GM12878 (cell line): ENCODE data around the gene TMEM72. TPM values are rescaled to one million over a fixed set of nuclear protein-coding genes. Genes with fewer than 3 reads are reported as not detected.

Experiments
- BHLHE40 ChIP-seq, 2 experiments: fragments of 450-650 bp in 1 of 2; IDR thresholded peaks; 2 replicates each; pipeline ENCODE4 v1.6.1; 2011 to 2017; ENCODE audit warnings: low read depth in 2 of 2, borderline replicate concordance in 1 of 2, improper control_type of control experiment in 1 of 2, low read length in 1 of 2, mild to moderate bottlenecking in 1 of 2
- CREM ChIP-seq: IDR thresholded peaks from 2 replicates; pipeline ENCODE4 v1.6.1; 2014; ENCODE audit warnings: antibody characterized with exemption, low read depth
- E2F8 ChIP-seq: fragments of 450-650 bp; IDR thresholded peaks from 2 replicates; pipeline ENCODE4 v1.6.1; 2018; ENCODE audit warnings: mild to moderate bottlenecking, low read depth, moderate library complexity; ENCODE audit not compliant: partially characterized antibody
- FOXM1 ChIP-seq: IDR thresholded peaks from 2 replicates; pipeline ENCODE4 v1.6.1; 2012; ENCODE audit warnings: low read depth, mild to moderate bottlenecking, inconsistent platforms, low read length, moderate library complexity
- MLLT1 ChIP-seq: fragments of 450-650 bp; IDR thresholded peaks from 2 replicates; pipeline ENCODE4 v1.6.1; 2016; ENCODE audit warnings: mild to moderate bottlenecking
- MXI1 ChIP-seq: fragments of 150-350 bp; IDR thresholded peaks from 2 replicates; pipeline ENCODE4 v1.6.1; 2011; ENCODE audit warnings: low read depth, mild to moderate bottlenecking, inconsistent platforms, low read length, improper control_type of control experiment
- POLR2AphosphoS5 ChIP-seq: IDR thresholded peaks from 2 replicates; pipeline ENCODE4 v1.6.1; 2011; ENCODE audit warnings: mild to moderate bottlenecking, low read length, inconsistent platforms
- RELB ChIP-seq: fragments of 450-650 bp; IDR thresholded peaks from 2 replicates; pipeline ENCODE4 v1.6.1; 2017; ENCODE audit warnings: low read depth, mild to moderate bottlenecking, moderate library complexity
- SPI1 ChIP-seq: IDR thresholded peaks from 2 replicates; pipeline ENCODE4 v1.6.1; 2011; ENCODE audit warnings: low read depth, mild to moderate bottlenecking, low read length, moderate library complexity, borderline replicate concordance; ENCODE audit not compliant: insufficient read depth
- TAF1 ChIP-seq: IDR thresholded peaks from 2 replicates; pipeline ENCODE4 v1.6.1; 2011; ENCODE audit warnings: mild to moderate bottlenecking, low read depth, low read length, borderline replicate concordance
- USF1 ChIP-seq: IDR thresholded peaks from 2 replicates; pipeline ENCODE4 v1.6.1; 2011; ENCODE audit warnings: borderline replicate concordance, low read depth, mild to moderate bottlenecking, moderate library complexity, mixed read lengths, low read length; ENCODE audit not compliant: insufficient read depth; ENCODE audit errors: extremely low read length
- ZBTB4 ChIP-seq: fragments of 450-650 bp; formaldehyde crosslinking; IDR thresholded peaks from 2 replicates; pipeline ENCODE4 v1.4.0; 2022; ENCODE audit warnings: mild to moderate bottlenecking, moderate library complexity
- ZNF207 ChIP-seq: fragments of 450-650 bp; IDR thresholded peaks from 2 replicates; pipeline ENCODE4 v1.6.1; 2014; ENCODE audit warnings: antibody characterized with exemption, mild to moderate bottlenecking, borderline replicate concordance
- ZNF592 ChIP-seq: fragments of 450-650 bp; IDR thresholded peaks from 2 replicates; pipeline ENCODE4 v1.6.1; 2017; ENCODE audit warnings: mild to moderate bottlenecking, moderate library complexity
- polyA plus RNA-seq, 11 experiments: library from polyadenylated mRNA; depleted of rRNA in 4 of 11; unstranded in 6 of 11; stranded (reverse) in 5 of 11; fragments of >200 nt; fragmentation: Nextera tagmentation in 4 of 11; fragmentation: Illumina TruSeq in 1 of 11; extraction: Ambion mirVana in 4 of 11; extraction: Trizol in 1 of 11; gene quantifications; 1 replicate in 1 of 11; 2 replicates in 10 of 11; pipeline versions ENCODE4 v1.2.1 to v1.2.3, GENCODE V29; 2011 to 2016; ENCODE audit warnings: inconsistent platforms in 2 of 11, missing spikeins in 2 of 11, low read depth in 1 of 11
- total RNA-seq, 4 experiments: library from RNA; depleted of rRNA in 3 of 4; stranded (reverse); fragments of >200 nt in 3 of 4; fragmentation: Illumina TruSeq in 1 of 4; extraction: Trizol in 1 of 4; gene quantifications; 2 replicates each; pipeline versions ENCODE4 v1.2.1 to v1.2.3, GENCODE V29; 2013 to 2021

The TMEM72 gene
- total and polyA plus RNA-seq, 10 of the 15 experiments (the other 5 are each of a cell fraction or from before 2014, with no cell fraction given): 0.12 TPM; not detected in 9

- TF ChIP-seq E2F8 (no peak), CREM (no peak), POLR2AphosphoS5 (no peak), FOXM1 (no peak), RELB (peak; percentile 28; the same call in 1 of the 2 replicates), MXI1 (no peak), ZNF207 (no peak), USF1 (no peak), BHLHE40 (IDR thresholded peaks at IDR 0.05; ENCODE audit: borderline replicate concordance in 1 of 2, low read depth in 2 of 2, low read length in 1 of 2) (no peak), ZBTB4 (CRISPR knock-in tag) (no peak), ZNF592 (no peak), MLLT1 (no peak), TAF1 (no peak), SPI1 (peak; percentile 83)
Measured at GRCh38 chr10:44968091-44968490, 57.0 kb downstream of the TMEM72 start (continued).
